Measurements from ENCODE around the gene NUBPL.

NUBPL gene

DNA sequence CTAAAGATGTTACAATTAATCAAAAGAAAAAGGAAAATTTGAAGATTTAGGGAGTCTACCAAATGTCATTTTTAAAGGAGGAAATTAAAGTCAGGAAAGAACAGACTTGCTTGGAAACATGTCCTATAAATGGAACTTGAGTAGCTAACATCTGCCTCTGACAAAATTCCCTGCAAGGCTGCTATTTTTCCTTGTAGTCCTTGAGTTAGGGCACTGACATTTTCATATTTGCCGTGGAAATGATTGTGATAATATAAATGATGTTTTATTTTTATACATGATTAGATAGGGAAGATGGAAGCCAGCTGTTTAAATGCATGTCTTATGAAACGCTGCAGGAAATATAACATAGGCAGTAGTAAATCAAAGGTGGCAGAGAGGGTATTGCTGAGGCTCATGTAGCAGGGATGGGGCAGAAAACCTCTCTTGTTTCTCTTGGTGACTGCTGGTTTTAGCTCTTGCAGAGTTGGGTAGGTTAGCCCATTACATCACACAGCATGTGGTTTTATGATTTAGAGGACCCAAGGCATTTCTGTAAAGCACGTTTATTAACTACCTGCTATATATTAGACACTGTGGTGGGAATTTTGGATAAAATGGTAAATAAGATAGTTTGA is 21.7 kb downstream of the NUBPL start:
- TF ChIP-seq, protein P1, sequence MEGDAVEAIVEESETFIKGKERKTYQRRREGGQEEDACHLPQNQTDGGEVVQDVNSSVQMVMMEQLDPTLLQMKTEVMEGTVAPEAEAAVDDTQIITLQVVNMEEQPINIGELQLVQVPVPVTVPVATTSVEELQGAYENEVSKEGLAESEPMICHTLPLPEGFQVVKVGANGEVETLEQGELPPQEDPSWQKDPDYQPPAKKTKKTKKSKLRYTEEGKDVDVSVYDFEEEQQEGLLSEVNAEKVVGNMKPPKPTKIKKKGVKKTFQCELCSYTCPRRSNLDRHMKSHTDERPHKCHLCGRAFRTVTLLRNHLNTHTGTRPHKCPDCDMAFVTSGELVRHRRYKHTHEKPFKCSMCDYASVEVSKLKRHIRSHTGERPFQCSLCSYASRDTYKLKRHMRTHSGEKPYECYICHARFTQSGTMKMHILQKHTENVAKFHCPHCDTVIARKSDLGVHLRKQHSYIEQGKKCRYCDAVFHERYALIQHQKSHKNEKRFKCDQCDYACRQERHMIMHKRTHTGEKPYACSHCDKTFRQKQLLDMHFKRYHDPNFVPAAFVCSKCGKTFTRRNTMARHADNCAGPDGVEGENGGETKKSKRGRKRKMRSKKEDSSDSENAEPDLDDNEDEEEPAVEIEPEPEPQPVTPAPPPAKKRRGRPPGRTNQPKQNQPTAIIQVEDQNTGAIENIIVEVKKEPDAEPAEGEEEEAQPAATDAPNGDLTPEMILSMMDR (IDR thresholded peaks at IDR 0.05; ENCODE audit: low read depth, low read length, missing control alignments), result no peak
- no peak for DNase-seq (ENCODE audit: extremely low read depth, low read depth)
- no peak overlapping the region for H3K4me3 ChIP-seq (replicated peaks; ENCODE audit: low read depth, low read length)

DNA sequence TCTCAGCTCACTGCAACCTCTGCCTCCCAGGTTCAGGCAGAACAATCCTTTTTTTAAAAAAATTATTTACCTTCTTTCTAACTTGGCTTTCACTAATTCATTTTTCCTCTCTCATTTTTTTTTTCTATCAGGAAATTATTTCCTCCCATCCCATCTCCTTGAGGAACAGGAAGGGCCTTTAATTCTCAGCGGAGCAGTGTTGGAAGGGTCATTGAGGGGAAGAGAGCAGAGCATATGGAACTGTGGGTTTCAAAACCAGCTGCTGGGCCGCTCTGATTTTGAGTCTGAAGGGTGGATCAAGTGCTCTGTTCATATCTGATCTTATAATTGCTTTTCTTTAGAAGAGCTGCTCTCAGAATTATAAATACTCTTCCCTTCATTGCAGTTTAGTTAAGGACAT is 29.0 kb downstream of the NUBPL start:
- no peak overlapping the region for H3K4me3 ChIP-seq (replicated peaks; ENCODE audit: low read depth, low read length)

DNA sequence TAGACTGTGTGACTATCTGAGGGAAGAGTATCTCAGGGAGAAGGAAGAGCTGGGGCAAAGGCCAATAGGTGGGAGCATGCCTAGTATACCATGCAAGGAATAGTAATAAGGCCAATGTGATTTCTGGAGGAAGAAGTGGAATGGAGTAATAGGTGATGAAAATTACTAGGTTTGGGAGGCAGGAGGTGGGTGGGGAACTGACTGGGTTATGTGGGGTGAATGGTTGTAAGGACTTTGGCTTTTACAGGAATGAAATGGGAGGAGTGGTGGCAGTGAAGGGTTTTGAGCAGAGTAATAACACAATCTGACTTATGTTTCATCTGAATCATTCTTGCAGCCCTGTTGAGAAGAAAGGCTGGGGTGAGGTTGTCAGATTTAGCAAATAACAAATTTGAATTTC is 30.9 kb downstream of the NUBPL start:
- TF ChIP-seq, protein P1 (IDR thresholded peaks at IDR 0.05; ENCODE audit: low read depth, low read length, missing control alignments), result no peak
- no peak overlapping the region for H3K4me3 ChIP-seq (replicated peaks; ENCODE audit: low read depth, low read length)
- DNase-seq (ENCODE audit: extremely low read depth, low read depth), result no peak

More for the DNA sequence above, 29.0 kb downstream of the NUBPL start:
- TF ChIP-seq, protein P1 (IDR thresholded peaks at IDR 0.05; ENCODE audit: low read depth, low read length, missing control alignments), result no peak
- DNase-seq (ENCODE audit: extremely low read depth, low read depth), result no peak

DNA sequence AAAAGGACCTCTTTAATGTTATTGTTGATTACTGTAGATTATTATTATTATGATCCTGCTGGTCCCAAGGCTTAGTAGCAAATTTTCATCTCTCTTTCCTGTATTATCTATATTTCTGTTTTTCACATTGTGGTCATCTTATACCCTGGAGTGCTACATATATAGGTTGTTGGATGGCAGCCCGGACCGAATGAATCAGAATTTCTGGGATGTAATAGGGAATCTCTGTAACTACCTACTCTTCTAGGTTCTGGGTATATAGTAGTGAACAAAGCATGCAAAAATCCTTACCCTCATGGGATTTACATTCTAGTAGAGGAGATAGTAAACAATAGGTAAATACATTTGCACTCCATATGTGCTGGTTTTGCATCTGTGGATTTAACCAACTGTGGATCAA is 31.4 kb downstream of the NUBPL start:
- TF ChIP-seq, protein P1 (IDR thresholded peaks at IDR 0.05; ENCODE audit: low read depth, low read length, missing control alignments), result no peak
- no peak for DNase-seq (ENCODE audit: extremely low read depth, low read depth)
- no peak overlapping the region for H3K4me3 ChIP-seq (replicated peaks; ENCODE audit: low read depth, low read length)

DNA sequence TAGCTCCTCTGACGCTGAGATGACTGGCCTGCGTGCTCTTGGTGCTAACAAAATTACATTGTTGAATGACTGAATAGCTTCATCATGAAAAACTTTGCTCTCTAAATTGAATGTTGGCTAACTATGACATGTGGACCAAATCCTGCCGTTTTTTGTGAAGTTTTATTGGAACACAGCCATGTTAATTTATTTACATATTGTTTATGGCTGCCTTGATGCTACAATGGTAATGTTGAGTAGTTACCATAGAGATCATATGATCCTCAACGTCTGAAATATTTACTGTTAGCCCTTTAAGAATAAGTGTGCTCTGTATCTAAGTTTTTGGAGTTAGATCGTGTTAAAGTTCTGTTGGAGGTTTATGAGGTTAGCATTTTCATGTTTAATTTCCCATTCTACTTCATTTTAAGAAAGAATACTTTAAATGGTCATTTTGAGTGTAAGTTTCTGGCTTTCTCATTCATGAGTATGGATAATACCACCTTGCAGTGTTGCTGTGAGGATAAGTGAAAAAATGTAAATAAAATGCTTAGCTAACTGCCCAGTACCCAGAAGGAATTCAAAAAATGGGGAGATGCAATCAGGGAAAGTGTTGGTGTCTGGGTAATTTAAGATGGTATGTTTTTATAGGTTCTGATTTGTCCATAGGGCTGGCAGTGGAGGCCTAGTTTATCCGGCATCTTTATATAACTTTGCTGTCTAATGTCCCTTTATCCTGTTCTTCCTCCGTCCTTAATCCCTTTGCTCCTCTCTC is 35.3 kb downstream of the NUBPL start:
- TF ChIP-seq, protein P1 (IDR thresholded peaks at IDR 0.05; ENCODE audit: low read depth, low read length, missing control alignments), result no peak
- no peak overlapping the region for H3K4me3 ChIP-seq (replicated peaks; ENCODE audit: low read depth, low read length)
- no peak for DNase-seq (ENCODE audit: extremely low read depth, low read depth)

DNA sequence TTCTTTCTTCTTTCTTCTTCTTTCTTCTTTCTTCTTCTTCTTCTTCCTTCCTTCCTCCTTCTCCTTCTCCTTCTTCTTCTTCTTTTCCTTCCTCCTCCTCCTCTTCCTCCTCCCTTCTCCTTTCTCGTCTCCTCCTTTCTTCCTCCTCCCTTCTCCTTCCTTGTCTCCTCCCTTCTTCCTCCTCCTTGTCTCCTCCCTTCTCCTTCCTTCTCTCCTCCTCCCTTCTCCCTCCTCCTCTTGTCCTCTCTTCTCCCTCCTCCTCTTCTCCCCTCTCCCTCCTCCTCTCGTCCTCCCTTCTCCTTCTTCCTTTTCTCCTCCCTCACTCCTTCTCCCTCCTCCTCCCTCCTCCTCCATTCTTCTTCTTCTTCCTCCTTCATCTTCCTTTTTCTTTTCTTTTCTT is 44.5 kb downstream of the NUBPL start:
- no peak overlapping the region for H3K4me3 ChIP-seq (replicated peaks; ENCODE audit: low read depth, low read length)
- no peak for DNase-seq (ENCODE audit: extremely low read depth, low read depth)
- TF ChIP-seq, protein P1 (IDR thresholded peaks at IDR 0.05; ENCODE audit: low read depth, low read length, missing control alignments), result no peak
